Astrocyte of the spinal cord (primary cell): Measurements from ENCODE around the gene SMO.

Source experiments
- DNase-seq: peaks from one replicate; pipeline ENCODE4 v3.0.0; 2011; ENCODE audit warnings: low read depth, low spot score
- H3K4me3 ChIP-seq: 2 replicates; pipeline ENCODE4 v1.5.1; 2011; ENCODE audit warnings: low read depth, mild to moderate bottlenecking, low read length, moderate library complexity
- in situ Hi-C: cut with HindIII; loops from 2 replicates; pipeline ENCODE4 v1.10.0; 2017; ENCODE audit warnings: low sequenced_read_pairs
- TF ChIP-seq, protein P1 (sequence below): IDR thresholded peaks from 2 replicates; pipeline ENCODE4 v1.5.1; 2012; ENCODE audit warnings: low read depth, mild to moderate bottlenecking, low read length, inconsistent platforms

Gene SMO

DNA sequence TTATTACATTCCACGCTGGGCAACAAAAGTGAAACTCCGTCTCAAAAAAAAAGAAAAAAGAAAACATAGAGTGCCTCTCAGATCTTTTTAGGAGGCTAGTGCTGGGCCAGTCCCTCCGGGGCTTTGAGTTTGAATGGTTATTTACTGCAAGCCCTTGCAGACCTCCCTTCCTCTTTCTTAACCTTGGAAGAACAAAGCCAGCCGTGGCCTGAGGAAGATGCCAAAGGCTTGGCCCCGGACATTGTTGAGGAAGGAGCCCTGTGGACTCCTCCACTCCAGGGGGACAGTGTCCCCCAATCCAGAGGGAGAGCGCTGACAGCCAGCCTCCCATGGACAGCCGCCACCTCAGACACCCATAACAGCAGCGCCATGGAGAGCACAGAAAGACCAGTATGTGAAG is 38.9 kb upstream of the SMO start:
- H3K4me3 ChIP-seq, result no peak overlapping the region
- TF ChIP-seq, protein P1, sequence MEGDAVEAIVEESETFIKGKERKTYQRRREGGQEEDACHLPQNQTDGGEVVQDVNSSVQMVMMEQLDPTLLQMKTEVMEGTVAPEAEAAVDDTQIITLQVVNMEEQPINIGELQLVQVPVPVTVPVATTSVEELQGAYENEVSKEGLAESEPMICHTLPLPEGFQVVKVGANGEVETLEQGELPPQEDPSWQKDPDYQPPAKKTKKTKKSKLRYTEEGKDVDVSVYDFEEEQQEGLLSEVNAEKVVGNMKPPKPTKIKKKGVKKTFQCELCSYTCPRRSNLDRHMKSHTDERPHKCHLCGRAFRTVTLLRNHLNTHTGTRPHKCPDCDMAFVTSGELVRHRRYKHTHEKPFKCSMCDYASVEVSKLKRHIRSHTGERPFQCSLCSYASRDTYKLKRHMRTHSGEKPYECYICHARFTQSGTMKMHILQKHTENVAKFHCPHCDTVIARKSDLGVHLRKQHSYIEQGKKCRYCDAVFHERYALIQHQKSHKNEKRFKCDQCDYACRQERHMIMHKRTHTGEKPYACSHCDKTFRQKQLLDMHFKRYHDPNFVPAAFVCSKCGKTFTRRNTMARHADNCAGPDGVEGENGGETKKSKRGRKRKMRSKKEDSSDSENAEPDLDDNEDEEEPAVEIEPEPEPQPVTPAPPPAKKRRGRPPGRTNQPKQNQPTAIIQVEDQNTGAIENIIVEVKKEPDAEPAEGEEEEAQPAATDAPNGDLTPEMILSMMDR, result no peak
- in situ Hi-C loops, result no loop called here
- no peak for DNase-seq

DNA sequence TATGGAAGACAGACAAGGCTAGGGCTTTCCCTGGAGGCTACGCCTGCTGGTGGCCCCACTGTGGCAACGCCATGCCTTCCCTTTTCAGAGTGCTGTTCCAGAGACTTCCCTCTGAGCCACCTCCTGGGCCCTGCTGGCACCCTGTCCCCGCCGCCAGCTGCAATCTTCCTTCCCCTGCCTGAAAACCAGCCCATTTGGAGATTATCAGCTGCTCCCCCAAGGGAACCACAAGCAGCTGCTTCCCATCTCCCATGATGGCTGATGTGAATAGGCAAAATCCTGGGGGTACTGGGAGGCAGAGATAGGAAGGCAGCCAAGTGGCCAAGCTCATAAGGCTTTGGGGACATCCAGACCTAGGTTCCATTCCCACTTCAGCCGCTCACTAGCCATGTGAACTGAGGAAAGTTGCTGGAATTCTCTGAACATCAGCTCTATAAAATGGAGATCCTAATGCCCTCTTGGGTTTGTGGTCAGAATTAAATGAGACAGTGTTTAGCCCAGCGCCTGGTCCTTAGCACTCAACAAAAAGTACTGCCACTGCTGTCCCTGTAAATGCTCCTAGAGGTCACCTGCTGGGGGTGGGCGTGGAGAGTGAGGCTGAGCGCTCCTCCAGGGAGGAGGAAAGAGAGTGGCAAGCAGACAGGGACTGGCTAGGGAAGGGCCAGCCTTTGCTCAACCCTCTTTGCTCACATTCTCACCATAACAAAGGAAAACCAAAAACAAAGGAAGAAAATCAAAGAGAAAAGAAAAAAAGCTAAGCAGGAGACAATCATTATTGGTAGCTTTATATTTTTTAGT is 38.0 kb upstream of the SMO start:
- DNase-seq, result no peak
- in situ Hi-C loops, result no loop called here
- no peak overlapping the region for H3K4me3 ChIP-seq
- TF ChIP-seq, protein P1, result no peak

DNA sequence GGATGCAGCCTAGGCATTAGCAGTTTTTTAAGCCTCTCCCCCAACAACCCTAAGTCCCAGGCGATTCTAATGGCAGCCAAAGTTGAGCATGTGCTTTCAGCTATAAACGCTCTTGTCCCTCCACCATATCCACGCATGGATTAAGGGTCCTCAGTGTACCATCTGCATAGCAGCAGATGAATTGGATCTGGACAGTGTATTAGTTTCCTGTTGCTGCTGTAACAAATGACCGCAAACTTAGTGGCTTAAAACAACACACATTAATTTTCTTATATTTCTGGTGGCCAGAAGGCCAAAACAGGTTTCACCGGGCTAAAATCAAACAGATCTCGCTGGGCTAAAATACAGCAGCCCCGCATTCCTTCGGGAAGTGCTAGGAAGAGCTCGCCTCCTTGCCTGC is 30.8 kb upstream of the SMO start:
- in situ Hi-C loops, result no loop called here
- TF ChIP-seq, protein P1, result no peak

DNA sequence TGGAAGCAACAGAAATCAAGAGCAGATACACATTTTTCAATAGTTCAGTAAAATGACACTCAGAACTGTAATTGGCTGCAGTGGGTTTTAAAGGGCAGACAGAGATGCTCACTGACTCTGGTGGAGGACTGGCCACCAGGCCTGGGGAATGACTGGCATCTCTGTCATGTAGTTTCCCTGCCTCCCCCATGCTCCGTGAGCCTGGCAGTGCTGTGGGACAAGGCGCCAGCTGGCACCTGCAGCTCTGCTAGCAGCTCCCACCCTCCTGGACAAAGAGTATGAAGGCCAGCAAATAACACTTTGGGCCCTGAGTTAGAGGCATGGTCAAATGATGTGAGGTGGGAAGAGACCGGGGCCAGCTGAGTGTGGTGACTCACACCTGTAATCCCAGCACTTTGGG is 28.9 kb upstream of the SMO start:
- DNase-seq, result no peak
- H3K4me3 ChIP-seq, result no peak overlapping the region
- TF ChIP-seq, protein P1, result no peak
- in situ Hi-C loops, result no loop called here

More for the DNA sequence above, 30.8 kb upstream of the SMO start:
- no peak overlapping the region for H3K4me3 ChIP-seq
- DNase-seq, result no peak

GRCh38 chr7:129160161-129160905 is 28.1 kb upstream of the SMO start:
- H3K4me3 ChIP-seq, result no peak overlapping the region
- TF ChIP-seq, protein P1, result no peak
- in situ Hi-C loops, result no loop called here
- DNase-seq, result no peak

- TF ChIP-seq, protein P1, result no peak
- in situ Hi-C loops, result no loop called here
- H3K4me3 ChIP-seq, result no peak overlapping the region
- no peak for DNase-seq
These were observed 26.8 kb upstream of the SMO start for GRCh38 chr7:129161524-129162225.
